SH-SY5Y (cell line): ENCODE results near the gene CECR2.

Experiments
- GATA2 ChIP-seq: IDR thresholded peaks from 2 replicates; pipeline ENCODE4 v1.6.1; 2011; ENCODE audit warnings: mild to moderate bottlenecking, low read depth, low read length
- GATA3 ChIP-seq: IDR thresholded peaks from 2 replicates; pipeline ENCODE4 v1.6.1; 2011; ENCODE audit warnings: low read depth, mild to moderate bottlenecking, low read length, moderate library complexity

The CECR2 gene

DNA sequence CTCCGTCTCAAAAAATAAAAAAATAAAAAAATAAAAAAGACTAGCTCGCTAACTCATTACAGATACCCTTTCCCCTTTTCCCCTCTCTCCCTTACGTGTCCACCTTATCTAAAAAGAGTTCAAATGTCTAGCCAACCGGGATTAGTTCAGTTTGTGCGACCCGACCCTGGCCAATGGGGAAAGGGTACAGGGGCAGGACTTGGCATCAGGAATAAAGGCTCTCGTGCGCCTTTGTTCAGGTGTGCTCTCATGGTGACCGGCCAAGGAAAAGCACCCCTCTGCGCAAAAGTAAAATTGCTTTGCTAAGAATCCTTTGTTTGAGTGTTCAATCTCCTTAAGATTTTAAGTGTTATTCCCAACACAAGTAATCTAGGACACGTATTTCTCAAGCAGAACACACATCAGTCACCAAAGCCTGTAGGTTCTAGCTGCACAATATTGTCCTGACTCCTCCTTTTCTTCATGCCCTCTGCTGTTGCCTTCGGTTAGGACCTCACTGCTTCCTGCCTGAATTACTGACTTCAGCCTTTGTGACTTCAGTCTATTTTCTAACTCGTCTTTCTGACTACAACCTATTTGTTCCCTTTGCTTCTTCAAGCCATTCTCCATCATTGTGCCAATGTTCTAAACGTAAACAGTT, 20.7 kb upstream of the CECR2 start:
- TF ChIP-seq GATA3 (no peak), GATA2 (no peak)

DNA sequence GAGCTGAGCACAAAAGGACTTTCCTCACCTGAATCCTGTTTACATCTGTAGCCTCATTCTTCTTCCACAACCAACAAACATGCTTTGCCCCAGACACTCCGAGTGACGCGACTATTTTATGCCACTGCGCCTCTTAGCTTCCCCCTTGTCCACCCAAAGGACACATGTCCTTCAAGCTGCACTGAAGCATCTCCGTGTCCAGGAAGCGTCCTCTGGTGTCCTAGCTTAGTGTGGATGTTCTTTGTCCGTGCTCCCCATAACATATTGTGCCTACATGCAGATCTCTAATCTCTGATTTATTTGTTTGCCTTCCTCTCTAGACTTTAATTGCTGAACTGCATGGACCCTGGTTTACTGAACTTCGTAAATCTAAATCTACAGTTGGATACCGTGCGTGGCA, 20.1 kb upstream of the CECR2 start:
- TF ChIP-seq GATA2 (no peak), GATA3 (no peak)

DNA sequence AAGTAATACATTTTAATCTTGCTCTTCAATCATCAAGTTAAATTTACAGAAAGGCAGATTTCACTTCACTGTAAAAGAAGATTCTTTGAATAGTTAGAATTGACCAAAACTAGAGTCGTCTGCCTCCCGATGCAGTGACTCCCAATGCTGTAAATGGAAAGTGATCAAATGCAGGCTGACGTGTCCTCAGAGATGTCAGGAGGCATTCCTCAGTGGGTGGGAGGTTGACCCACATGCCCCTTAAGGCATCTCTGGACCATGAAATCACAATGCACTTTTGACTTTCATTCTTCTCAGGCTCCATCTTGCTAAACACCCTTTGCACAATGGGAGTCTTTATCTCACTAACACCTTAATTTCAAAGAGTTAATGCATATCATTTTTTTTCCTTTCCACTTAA, 19.0 kb upstream of the CECR2 start:
- no peak for TF ChIP-seq GATA2
- TF ChIP-seq GATA3: no peak

DNA sequence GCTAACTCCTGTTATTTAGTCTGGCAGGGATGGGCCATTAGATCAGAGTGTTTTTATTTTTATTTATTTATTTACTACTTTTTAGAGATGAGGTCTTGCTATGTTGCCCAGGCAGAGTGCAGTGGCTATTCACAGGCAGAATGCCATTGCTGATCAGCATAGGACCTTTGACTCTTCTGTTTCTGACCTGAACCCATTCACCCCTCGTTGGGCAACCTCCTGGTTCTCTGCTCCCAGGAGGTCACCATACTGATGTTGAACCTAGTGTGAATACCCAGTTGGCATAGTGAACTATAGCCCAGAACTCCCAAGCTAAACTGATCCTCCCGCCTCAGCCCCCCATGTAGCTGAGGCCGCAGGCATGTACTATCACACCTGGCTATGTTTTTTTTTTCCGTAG, 16.5 kb upstream of the CECR2 start:
- no peak for TF ChIP-seq GATA3
- no peak for TF ChIP-seq GATA2

DNA sequence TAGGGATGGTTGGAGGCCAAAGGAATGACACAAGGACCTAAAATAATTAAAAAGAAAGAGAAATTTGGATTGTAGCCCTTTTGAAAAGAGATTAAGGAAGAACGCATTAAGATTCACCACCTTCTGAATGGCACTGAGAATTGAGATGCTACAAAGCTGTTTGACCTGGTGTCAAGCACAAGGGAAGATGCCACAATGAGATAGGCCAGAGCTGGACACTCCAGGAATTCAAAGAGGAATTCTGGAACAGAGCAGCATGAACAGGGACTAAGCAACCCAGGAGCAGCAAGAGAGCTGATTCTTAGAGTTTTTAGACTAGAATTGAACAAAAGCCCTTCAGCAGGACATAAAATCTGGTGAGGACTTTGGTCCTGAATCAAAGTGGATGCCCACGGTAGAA, 11.6 kb upstream of the CECR2 start:
- TF ChIP-seq GATA3: no peak
- no peak for TF ChIP-seq GATA2

DNA sequence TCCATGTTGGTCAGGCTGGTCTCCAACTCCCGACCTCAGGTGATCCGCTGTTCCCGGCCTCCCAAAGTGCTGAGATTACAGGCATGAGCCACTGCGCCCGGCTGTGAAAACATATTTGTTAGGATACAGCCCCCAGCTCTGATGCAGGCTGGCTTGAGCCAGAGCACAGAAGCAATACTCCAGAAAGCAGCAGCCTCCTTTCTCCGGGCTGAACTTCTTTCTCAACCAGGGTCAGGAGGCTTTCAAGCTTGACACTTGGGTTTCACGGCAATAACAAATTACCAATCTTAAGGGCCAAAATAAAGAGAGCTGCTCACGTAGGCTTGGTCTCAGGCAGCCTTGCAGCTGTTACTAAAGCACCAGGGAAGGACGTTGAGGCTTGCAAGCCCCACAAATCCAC, 10.8 kb upstream of the CECR2 start:
- TF ChIP-seq GATA2 (no peak), GATA3 (no peak)

DNA sequence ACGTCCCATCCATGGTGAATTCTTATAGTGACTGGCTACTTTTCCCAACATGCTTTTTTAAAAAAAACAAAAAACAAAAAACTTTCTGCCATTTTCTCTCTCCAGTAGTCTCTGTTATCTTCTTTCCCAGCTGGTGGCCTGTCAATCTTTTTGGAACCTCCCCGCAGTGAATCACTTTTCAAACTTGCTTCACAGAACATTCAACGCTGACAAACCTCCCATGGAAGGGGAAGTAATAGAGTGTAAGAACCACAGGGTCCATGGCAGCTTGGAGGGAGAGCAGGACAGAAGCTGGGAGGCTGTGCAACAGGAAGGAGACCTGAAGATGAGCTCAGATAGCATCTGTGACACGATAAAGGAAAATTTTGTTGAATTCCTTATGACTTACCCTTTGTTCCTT, 9.8 kb upstream of the CECR2 start:
- TF ChIP-seq GATA2 (no peak), GATA3 (no peak)

DNA sequence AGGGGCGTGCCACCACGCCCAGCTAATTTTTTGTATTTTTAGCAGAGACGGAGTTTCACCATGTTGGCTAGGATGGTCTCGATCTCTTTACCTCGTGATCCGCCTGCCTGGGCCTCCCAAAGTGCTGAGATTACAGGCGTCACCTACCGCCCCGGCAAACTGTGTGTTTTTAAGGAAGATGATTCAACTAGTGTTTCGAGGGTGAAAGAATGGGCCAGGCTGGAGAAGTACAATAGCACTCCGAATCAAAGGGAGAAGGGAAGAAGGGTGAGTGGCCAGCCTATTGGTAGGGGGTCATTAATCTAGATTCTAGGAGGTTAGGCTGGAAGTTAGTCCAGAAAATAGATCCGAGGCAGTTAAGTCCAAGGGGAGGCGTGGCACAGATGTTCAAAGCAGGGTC, 2.9 kb upstream of the CECR2 start:
- no peak for TF ChIP-seq GATA3
- no peak for TF ChIP-seq GATA2

DNA sequence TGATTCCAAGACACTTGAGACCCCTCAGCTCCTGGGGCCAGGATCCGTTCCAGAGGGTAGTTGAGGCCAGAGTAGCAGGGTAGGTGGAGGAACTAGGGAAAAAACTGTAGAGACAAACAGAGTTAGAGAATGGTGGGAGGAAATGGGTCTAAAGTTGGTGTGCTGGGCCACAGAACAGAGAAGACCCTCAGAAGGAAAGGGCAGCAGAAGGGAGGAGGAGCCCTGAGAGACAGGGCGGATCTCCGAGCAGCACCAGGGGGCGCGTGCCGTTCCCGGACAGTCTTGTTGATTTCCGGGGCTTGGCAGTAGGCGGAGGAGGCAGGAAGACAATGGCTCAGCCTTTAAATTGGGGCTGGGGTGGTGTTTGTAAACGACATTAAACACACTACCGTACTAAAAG, 2.4 kb upstream of the CECR2 start:
- no peak for TF ChIP-seq GATA2
- no peak for TF ChIP-seq GATA3

DNA sequence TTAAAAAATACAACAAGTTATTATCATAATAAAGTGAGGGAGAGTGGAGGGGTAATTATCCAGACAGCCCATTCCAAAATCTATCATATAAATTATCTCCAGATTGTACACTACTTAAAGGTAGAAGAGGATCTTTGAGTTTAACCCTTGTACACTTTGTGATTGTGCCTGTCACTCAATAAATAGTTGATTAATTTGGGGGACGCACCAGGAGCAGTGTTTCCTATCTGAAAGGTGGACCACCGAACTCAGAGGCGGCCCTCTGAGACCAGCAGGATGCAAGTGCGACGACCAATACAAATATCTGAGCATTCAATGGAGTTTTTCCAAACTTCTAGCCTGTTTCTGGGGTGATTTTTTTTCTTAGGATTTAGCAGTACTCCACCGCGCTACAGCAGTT, 1.1 kb upstream of the CECR2 start:
- TF ChIP-seq GATA2 (no peak), GATA3 (no peak)

DNA sequence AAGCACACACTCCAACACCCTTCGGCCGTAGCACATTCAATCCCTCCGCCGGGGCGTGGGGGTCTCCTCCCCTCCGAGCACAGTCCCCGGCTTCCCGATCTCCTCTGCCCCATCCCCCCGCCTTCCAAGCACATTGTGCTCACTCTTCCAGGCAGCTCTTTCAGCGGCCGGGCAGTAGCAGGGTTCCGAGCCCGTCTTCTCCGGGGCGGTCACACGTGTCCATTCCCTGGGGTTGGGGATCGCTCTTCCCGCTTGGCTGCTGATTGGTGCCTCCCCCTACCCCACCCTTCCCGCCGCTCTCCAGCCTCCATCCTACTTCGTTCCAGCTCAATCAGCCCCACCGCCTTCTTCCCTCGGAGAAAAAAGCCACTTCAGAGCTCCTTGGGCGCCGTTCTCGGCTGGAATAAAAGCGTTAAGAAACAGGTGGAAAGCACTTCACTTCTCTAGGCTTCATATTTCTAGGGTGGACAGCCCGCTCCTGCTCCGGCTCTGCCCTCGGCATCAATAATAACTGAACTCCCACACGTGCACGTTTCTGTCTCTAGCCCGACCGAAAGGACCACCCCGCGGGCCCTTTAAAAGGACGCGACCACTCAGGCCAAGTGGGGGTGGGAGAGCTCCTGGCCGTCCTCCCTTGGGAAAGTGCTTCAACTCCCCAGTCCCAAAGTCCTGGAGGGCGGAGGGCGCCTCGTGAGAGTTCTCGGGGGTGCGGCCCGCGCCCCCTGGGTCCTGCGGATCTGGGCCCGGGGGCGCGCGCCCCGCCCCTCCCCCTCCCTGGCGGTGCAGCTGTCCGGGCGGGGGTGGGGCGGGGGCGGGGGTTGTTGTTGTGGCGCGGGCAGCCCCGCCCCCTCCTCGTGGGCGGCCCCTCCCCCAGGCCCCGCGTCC, 464 bp upstream of the CECR2 start:
- TF ChIP-seq GATA2: no peak
- TF ChIP-seq GATA3: no peak

DNA sequence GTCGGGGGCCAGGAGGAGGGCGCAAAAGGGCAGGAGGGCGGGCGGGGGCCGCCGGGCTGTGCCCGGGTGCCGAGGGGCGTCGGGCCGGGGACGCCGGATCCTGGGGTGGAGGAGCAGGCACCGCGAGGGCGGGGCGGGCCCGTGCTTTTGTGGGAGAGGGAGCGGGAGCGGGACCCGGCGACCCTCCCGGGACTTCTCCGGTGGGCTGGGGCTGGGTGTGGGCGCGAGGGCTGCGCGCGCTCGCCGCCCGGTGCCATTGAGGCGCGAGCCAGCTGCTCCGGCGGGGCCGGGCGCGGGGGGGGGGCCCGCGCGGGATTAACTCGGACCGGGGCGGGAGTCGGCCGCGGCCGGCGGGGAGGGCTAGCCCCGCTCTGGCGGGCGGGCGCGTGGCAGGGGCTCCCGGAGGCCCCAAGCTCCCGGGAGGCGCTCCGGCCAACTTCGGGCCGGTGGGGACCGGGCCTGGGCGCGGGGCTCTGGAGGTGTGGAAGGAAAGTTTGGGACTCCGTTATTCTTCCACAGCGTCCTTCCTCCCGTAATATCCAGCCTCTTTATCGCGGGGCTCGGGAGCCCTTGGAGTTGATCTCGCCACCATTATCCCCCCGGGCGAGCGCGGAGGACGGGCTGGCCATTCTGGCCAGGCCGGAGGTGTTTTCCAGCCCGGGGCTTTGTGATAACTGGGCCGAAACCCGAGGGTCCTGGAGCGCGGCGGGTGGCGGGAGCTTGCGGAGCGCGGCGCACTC, 936 bp downstream of the CECR2 start:
- TF ChIP-seq GATA3 (no peak), GATA2 (no peak)

DNA sequence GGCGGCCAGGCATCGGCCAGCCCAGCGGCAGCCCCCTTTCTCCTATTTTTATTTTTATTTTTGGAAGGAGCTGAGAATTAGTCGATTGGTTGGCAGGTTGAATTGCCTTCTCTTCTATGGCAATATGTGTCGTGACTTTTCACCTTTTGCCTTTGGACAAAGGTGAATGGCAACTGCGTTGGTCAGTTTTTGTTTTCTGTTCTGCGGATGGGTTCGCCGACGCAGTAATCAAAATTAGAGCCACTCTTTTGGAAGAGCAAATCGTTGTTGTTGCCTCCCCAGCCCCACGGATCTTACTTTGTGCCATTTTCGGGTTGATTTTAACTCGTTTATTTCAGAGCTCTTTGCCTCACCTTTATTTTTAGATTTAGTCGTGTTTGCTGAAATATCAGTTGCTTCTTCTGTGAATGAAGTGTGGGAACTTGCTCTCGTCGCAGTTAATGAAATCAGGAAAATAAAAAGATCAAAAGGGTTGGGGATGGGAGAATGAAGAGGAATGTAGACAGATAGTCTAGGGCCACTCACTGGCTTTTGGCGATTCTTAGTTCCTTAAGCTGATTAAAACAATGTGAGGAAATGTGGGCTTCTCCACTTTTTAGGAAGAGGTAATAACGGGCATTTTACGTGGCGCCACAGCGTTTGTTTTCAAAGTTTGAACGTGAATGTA, 1.6 kb downstream of the CECR2 start:
- TF ChIP-seq GATA3 (no peak), GATA2 (no peak)

DNA sequence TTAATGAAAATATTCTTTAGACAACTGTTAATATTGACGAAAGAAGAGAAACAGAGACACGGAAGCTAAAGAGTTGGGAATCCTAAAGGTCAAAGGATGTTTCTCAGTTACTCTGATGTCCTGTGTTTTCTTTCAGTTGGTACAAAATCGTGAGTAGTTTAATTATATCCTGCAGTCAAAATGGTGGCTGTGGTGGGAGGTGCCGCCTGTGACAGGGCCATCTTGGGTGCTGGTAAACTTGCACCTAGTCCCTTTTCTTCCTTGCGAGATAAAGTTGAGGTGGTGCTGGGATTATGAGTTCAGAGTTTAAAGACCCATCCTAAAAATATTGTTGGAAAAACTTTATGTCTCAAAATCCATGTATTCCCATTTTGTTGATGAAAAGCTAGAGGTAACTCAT, 2.2 kb downstream of the CECR2 start:
- no peak for TF ChIP-seq GATA3
- TF ChIP-seq GATA2: no peak

DNA sequence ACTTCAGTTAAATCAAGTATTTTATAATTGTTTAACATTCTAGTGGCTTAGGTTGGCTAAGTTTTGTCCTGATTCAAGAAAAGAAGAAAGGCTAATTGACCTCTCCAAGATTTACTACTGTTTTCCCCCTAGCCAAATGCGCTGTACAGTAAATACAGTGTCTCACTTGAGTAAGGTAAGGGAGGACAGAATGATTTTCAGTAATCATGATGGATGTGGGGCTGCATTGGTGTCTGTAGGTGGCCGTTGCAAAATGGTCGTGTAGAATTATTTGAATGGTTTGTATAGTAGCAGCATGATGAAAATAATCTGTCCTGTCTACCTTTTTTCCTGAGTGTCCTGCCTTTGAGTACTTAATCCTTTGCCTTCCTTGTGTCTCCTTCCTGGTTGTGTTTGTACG, 4.6 kb downstream of the CECR2 start:
- no peak for TF ChIP-seq GATA2
- TF ChIP-seq GATA3: no peak
